Erythroblast (primary cell): ENCODE data around the gene CSF2.

ENCODE experiments used
- DNase-seq, 2 experiments: peaks; one replicate each; lab custom pipeline; 2025; lab: John Stamatoyannopoulos, UW
- GATA1 ChIP-seq: IDR thresholded peaks from 2 replicates; pipeline ENCODE4 v1.6.1; 2011; ENCODE audit warnings: low read depth, mild to moderate bottlenecking, control low read depth, low read length, moderate library complexity
- POLR2A ChIP-seq: IDR thresholded peaks from 2 replicates; pipeline ENCODE4 v1.6.1; 2011; ENCODE audit warnings: mild to moderate bottlenecking, low read length

Gene CSF2

GRCh38 chr5:132049093-132049492 lies 24.5 kb upstream of the CSF2 start:
- TF ChIP-seq POLR2A (no peak), GATA1 (no peak)
- no peak for DNase-seq

- DNase-seq, result no peak
Observed at GRCh38 chr5:132049559-132049958, 24.0 kb upstream of the CSF2 start.

GRCh38 chr5:132050136-132050535 lies 23.5 kb upstream of the CSF2 start:
- DNase-seq, result no peak
- TF ChIP-seq POLR2A (no peak), GATA1 (no peak)

More at GRCh38 chr5:132049559-132049958, 24.0 kb upstream of the CSF2 start:
- TF ChIP-seq GATA1 (no peak), POLR2A (no peak)

GRCh38 chr5:132050661-132051552 lies 22.7 kb upstream of the CSF2 start:
- DNase-seq, result no peak
- no peak for TF ChIP-seq POLR2A
- no peak for TF ChIP-seq GATA1

- no peak for DNase-seq
- TF ChIP-seq POLR2A (no peak), GATA1 (no peak)
Observed at GRCh38 chr5:132052520-132052919, 21.1 kb upstream of the CSF2 start.

- TF ChIP-seq GATA1, result no peak
- no peak for TF ChIP-seq POLR2A
- DNase-seq, result no peak
Observed at GRCh38 chr5:132053483-132053882, 20.1 kb upstream of the CSF2 start.

GRCh38 chr5:132054031-132054696 lies 19.4 kb upstream of the CSF2 start:
- DNase-seq, result no peak
- TF ChIP-seq GATA1 (no peak), POLR2A (no peak)

- TF ChIP-seq POLR2A (no peak), GATA1 (no peak)
- DNase-seq, result no peak
Observed at GRCh38 chr5:132054697-132055440, 18.7 kb upstream of the CSF2 start.

GRCh38 chr5:132055441-132055807 lies 18.2 kb upstream of the CSF2 start:
- no peak for DNase-seq

DNA sequence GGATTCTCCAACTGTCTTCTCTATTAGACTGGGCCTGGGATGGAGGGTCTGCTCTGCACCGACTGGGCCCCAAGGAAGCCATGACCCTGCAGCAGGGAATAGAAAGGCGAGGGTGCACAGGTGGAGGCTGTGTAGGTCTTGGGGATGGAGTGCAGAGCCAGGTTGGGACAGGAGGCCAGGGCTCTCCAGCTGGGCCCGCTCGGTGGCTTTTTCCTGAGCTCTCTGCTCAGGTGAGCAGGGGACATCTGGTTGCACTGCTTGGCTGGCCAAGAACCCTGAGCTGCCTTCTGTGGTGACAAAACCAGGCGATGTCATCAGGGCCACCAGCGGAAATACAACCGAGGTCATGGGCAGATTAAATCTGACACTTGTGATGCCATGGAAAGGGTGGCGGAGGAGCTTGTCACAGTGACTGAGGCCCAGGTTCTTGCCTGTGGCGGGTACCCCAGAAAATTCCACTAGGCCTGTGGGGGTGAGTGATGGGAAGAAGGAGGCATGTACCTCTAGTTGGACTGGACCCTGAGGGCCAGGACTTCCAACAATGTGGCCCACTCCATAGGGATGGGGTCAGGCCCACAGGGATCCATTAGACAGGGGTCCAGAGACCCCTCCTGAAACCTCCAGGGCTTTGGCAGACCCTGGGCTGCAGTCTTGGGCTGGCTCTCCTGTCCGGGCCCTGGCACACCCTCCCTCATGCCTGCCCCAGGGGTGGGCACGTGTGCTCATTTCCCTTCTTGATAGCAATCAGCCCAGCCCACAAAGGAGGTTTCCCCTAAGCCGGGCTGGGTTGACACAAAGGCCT lies 17.6 kb upstream of the CSF2 start:
- TF ChIP-seq GATA1, result no peak
- no peak for TF ChIP-seq POLR2A
- no peak for DNase-seq

More at GRCh38 chr5:132055441-132055807, 18.2 kb upstream of the CSF2 start:
- TF ChIP-seq POLR2A (no peak), GATA1 (no peak)

- DNase-seq, result no peak
- TF ChIP-seq GATA1 (no peak), POLR2A (no peak)
Observed at GRCh38 chr5:132056610-132057497, 16.7 kb upstream of the CSF2 start.

- TF ChIP-seq GATA1 (no peak), POLR2A (no peak)
- no peak for DNase-seq
Observed at GRCh38 chr5:132057498-132058255, 15.9 kb upstream of the CSF2 start.

- TF ChIP-seq GATA1, result no peak
- no peak for TF ChIP-seq POLR2A
- no peak for DNase-seq
Observed at GRCh38 chr5:132058646-132059042, 14.9 kb upstream of the CSF2 start.
